Neural cell (in vitro differentiated cells): Measurements from ENCODE around the gene CENPO.

Experiments used
- CTCF ChIP-seq: fragments of 450-650 bp; IDR thresholded peaks from 2 replicates; pipeline ENCODE4 v1.5.1; 2014; ENCODE audit warnings: antibody characterized with exemption, mild to moderate bottlenecking, moderate library complexity; ENCODE audit not compliant: poor library complexity, severe bottlenecking
- EP300 ChIP-seq: fragments of 450-650 bp; conservative IDR thresholded peaks from 2 replicates; pipeline ENCODE4 v1.6.1; 2014; ENCODE audit warnings: antibody characterized with exemption, mild to moderate bottlenecking, moderate library complexity; ENCODE audit not compliant: poor library complexity, severe bottlenecking
- EZH2 ChIP-seq: fragments of 200-600, 300-800 bp; shearing (Covaris generic), sonication (generic); IDR thresholded peaks from 2 replicates; pipeline ENCODE4 v1.6.1; 2014; ENCODE audit warnings: antibody characterized with exemption, low read length, borderline replicate concordance, mild to moderate bottlenecking; ENCODE audit not compliant: insufficient read depth, poor library complexity, severe bottlenecking
- MXI1 ChIP-seq: fragments of 450-650 bp; conservative IDR thresholded peaks from 2 replicates; pipeline ENCODE4 v1.6.1; 2014; ENCODE audit warnings: antibody characterized with exemption, mild to moderate bottlenecking; ENCODE audit not compliant: poor library complexity, severe bottlenecking
- POLR2AphosphoS5 ChIP-seq: IDR thresholded peaks from 2 replicates; pipeline ENCODE4 v1.6.1; 2012
- RAD21 ChIP-seq: fragments of 450-650 bp; conservative IDR thresholded peaks from 2 replicates; pipeline ENCODE4 v1.6.1; 2014; ENCODE audit warnings: antibody characterized with exemption, mild to moderate bottlenecking, moderate library complexity
- REST ChIP-seq: IDR thresholded peaks from 2 replicates; pipeline ENCODE4 v1.6.1; 2012; ENCODE audit warnings: borderline replicate concordance
- SMC3 ChIP-seq: fragments of 450-650 bp; conservative IDR thresholded peaks from 2 replicates; pipeline ENCODE4 v1.6.1; 2014; ENCODE audit warnings: antibody characterized with exemption, mild to moderate bottlenecking, moderate library complexity; ENCODE audit not compliant: poor library complexity
- TAF1 ChIP-seq: IDR thresholded peaks from 2 replicates; pipeline ENCODE4 v1.6.1; 2012; ENCODE audit warnings: low read depth

- no peak for TF ChIP-seq EZH2
- no peak for TF ChIP-seq CTCF
- no peak for TF ChIP-seq RAD21
- no peak for TF ChIP-seq EP300
- no peak for TF ChIP-seq TAF1
- no peak for TF ChIP-seq POLR2AphosphoS5
- no peak for TF ChIP-seq MXI1
- TF ChIP-seq SMC3: no peak
- TF ChIP-seq REST: no peak
Measured at GRCh38 chr2:24820175-24820513, 26.9 kb downstream of the CENPO start.
